CD14-positive monocyte (primary cell): Measurements from ENCODE around the gene SCARB2. TPM values are rescaled to one million over a fixed set of nuclear protein-coding genes. Genes with fewer than 3 reads are reported as not detected.

Experiments used
- DNase-seq, 3 donors: peaks; one replicate each; pipeline ENCODE4 v3.0.0-alpha.2; 2011 to 2022
- H2AFZ ChIP-seq: 2 replicates; pipeline ENCODE4 v1.6.0; 2012; ENCODE audit warnings: mild to moderate bottlenecking, low read depth, low read length, inconsistent platforms; ENCODE audit not compliant: insufficient read depth, poor library complexity, severe bottlenecking
- H3K27ac ChIP-seq, 2 donors: 1 replicate in 1 of 2; 2 replicates in 1 of 2; pipeline ENCODE4 v1.5.1; 2012 to 2013; ENCODE audit warnings: low read length in 2 of 2, control low read depth in 1 of 2, inconsistent platforms in 1 of 2, low read depth in 1 of 2, mild to moderate bottlenecking in 1 of 2
- H3K27me3 ChIP-seq, 2 donors: one replicate each; pipeline versions ENCODE4 v1.6.0 to v1.6.1; 2011 to 2013; ENCODE audit warnings: low read length in 2 of 2; ENCODE audit not compliant: control insufficient read depth in 2 of 2, insufficient read depth in 2 of 2
- H3K36me3 ChIP-seq, 2 donors: replicated peaks in 1 of 2; 1 replicate in 1 of 2; 2 replicates in 1 of 2; pipeline versions ENCODE4 v1.5.1 to v1.6.1; 2012 to 2013; ENCODE audit warnings: low read length in 2 of 2, control low read depth in 1 of 2, inconsistent platforms in 1 of 2, mild to moderate bottlenecking in 1 of 2; ENCODE audit not compliant: insufficient read depth in 2 of 2, control insufficient read depth in 1 of 2
- H3K4me1 ChIP-seq, 2 donors: 1 replicate in 1 of 2; 2 replicates in 1 of 2; pipeline versions ENCODE4 v1.5.1 to v1.6.1; 2012 to 2013; ENCODE audit warnings: low read length in 2 of 2, control low read depth in 1 of 2, inconsistent platforms in 1 of 2, mild to moderate bottlenecking in 1 of 2, moderate library complexity in 1 of 2; ENCODE audit not compliant: insufficient read depth in 2 of 2, control insufficient read depth in 1 of 2
- H3K4me2 ChIP-seq: replicated peaks from 2 replicates; pipeline ENCODE3; 2012; ENCODE audit warnings: low read length, moderate library complexity, mild to moderate bottlenecking; ENCODE audit not compliant: poor library complexity, severe bottlenecking; ENCODE audit errors: extremely low read depth
- H3K4me3 ChIP-seq, 3 experiments: fragments of 200-600 bp in 1 of 3; sonication (generic) in 1 of 3; replicated peaks in 1 of 3; 1 replicate in 2 of 3; 2 replicates in 1 of 3; pipeline ENCODE4 v1.5.1; 2011 to 2013; ENCODE audit warnings: low read length in 3 of 3, mild to moderate bottlenecking in 3 of 3, control low read depth in 2 of 3, low read depth in 2 of 3, inconsistent platforms in 1 of 3, moderate library complexity in 1 of 3
- H3K79me2 ChIP-seq: 2 replicates; pipeline ENCODE4 v1.6.0; 2012; ENCODE audit warnings: mild to moderate bottlenecking, control low read depth, inconsistent platforms, low read length, moderate library complexity; ENCODE audit not compliant: insufficient read depth
- H3K9ac ChIP-seq: 2 replicates; pipeline ENCODE4 v1.6.0; 2017; ENCODE audit warnings: low read length, mild to moderate bottlenecking; ENCODE audit not compliant: insufficient read depth, poor library complexity, severe bottlenecking
- H3K9me3 ChIP-seq, 2 donors: replicated peaks in 1 of 2; 1 replicate in 1 of 2; 2 replicates in 1 of 2; pipeline versions ENCODE4 v1.5.1 to v1.6.1; 2012 to 2013; ENCODE audit warnings: low read length in 2 of 2, control low read depth in 1 of 2; ENCODE audit not compliant: control insufficient read depth in 1 of 2, insufficient read depth in 1 of 2
- H4K20me1 ChIP-seq: 2 replicates; pipeline ENCODE4 v1.6.0; 2012; ENCODE audit warnings: mild to moderate bottlenecking, low read length, control low read depth, moderate library complexity; ENCODE audit not compliant: insufficient read depth
- H3K27ac Mint-ChIP-seq, 7 donors: one replicate each; pipeline ENCODE4 v1.8.0; 2020; ENCODE audit warnings: mild to moderate bottlenecking in 7 of 7, mixed read lengths in 7 of 7, moderate library complexity in 6 of 7, inconsistent platforms in 2 of 7
- H3K27me3 Mint-ChIP-seq, 3 donors: one replicate each; pipeline ENCODE4 v1.8.0; 2021 to 2022; ENCODE audit warnings: low read depth in 3 of 3, mild to moderate bottlenecking in 3 of 3, mixed read lengths in 3 of 3, moderate library complexity in 3 of 3, inconsistent platforms in 1 of 3
- H3K36me3 Mint-ChIP-seq, 2 donors: one replicate each; pipeline ENCODE4 v1.8.0; 2020; ENCODE audit warnings: mixed read lengths in 2 of 2, inconsistent platforms in 1 of 2, mild to moderate bottlenecking in 1 of 2
- H3K4me1 Mint-ChIP-seq: one replicate; pipeline ENCODE4 v1.8.0; 2020; ENCODE audit warnings: mild to moderate bottlenecking, mixed read lengths
- H3K4me3 Mint-ChIP-seq, 2 donors: one replicate each; pipeline ENCODE4 v1.8.0; 2020; ENCODE audit warnings: mild to moderate bottlenecking in 2 of 2, mixed read lengths in 2 of 2, moderate library complexity in 1 of 2
- H3K9me3 Mint-ChIP-seq, 7 donors: one replicate each; pipeline ENCODE4 v1.8.0; 2020 to 2022; ENCODE audit warnings: mixed read lengths in 7 of 7, mild to moderate bottlenecking in 6 of 7, moderate library complexity in 6 of 7, inconsistent platforms in 2 of 7
- WGBS: methylation state at CpG from one replicate; pipeline ENCODE4 v1.1.5; 2013; ENCODE audit warnings: missing lambda C conversion rate; ENCODE audit not compliant: insufficient coverage; 5-methylcytosine and 5-hydroxymethylcytosine counted together
- intact Hi-C, 2 donors: fragments of 100-400 bp; cut with micrococcal nuclease; formaldehyde crosslinking; loops; one replicate each; pipeline versions ENCODE4 v1.15.0 to v1.15.1; 2023
- polyA plus RNA-seq, 3 donors: library from polyadenylated mRNA; depleted of rRNA in 1 of 3; unstranded in 2 of 3; stranded (reverse) in 1 of 3; fragments of 300-500 nt in 2 of 3; fragments of >200 nt in 1 of 3; fragmentation: Illumina TruSeq in 2 of 3; gene quantifications; 1 replicate in 2 of 3; 2 replicates in 1 of 3; pipeline ENCODE4 v1.2.3, GENCODE V29; 2012 to 2021
- TF ChIP-seq, protein P1 (sequence below): fragments of 200-600 bp; IDR thresholded peaks from one replicate; pipeline ENCODE4 v1.8.0; 2022; ENCODE audit warnings: antibody characterized with exemption, mild to moderate bottlenecking

SCARB2 gene
- polyA plus RNA-seq, 3 donors = 36.8 to 73.0 (median 53.5) TPM

DNA sequence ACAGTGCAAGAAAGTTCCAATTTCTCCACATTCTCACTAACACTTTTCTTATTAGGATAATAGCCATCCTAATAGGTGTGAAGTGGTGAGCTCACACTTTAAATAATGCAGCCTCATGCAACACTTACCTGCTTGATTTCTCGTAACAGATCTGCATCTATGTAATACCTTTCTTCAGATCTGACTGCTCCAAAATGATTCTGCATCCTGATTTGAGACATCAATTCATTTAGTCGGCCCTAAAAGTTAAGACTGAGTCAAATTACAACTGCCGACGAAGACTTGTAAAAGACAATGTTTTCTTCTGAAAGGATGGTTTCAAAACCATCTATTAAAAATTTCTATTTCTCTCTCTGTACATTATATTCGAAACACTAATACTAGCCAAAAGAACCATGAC is 96.1 kb downstream of the SCARB2 start:
- Mint-ChIP-seq H3K4me3 (no peak overlapping the region), H3K4me1 (no peaks in the 10 kb centered on the region), H3K36me3 (peaks cover 61 to 83% of the 10 kb centered on the region in 2 donors), H3K27ac (no peak overlapping the region), H3K9me3 (no peaks in the 10 kb centered on the region), H3K27me3 (no peaks in the 10 kb centered on the region)
- Histone ChIP-seq H3K27ac (no peak overlapping the region), H3K4me1 (no peaks in the 10 kb centered on the region), H3K9ac (no peak overlapping the region), H4K20me1 (no peaks in the 10 kb centered on the region), H3K4me3 (no peak overlapping the region), H3K27me3 (no peaks in the 10 kb centered on the region), H3K36me3 (peaks cover 85 to 94% of the 10 kb centered on the region in 2 donors), H2AFZ (no peak overlapping the region), H3K4me2 (no peak overlapping the region), H3K9me3 (no peaks in the 10 kb centered on the region), H3K79me2 (no peaks in the 10 kb centered on the region)
- 100% methylated on average over 1 of the region's 5 CpGs for WGBS
- DNase-seq = no peak
- TF ChIP-seq, protein P1, sequence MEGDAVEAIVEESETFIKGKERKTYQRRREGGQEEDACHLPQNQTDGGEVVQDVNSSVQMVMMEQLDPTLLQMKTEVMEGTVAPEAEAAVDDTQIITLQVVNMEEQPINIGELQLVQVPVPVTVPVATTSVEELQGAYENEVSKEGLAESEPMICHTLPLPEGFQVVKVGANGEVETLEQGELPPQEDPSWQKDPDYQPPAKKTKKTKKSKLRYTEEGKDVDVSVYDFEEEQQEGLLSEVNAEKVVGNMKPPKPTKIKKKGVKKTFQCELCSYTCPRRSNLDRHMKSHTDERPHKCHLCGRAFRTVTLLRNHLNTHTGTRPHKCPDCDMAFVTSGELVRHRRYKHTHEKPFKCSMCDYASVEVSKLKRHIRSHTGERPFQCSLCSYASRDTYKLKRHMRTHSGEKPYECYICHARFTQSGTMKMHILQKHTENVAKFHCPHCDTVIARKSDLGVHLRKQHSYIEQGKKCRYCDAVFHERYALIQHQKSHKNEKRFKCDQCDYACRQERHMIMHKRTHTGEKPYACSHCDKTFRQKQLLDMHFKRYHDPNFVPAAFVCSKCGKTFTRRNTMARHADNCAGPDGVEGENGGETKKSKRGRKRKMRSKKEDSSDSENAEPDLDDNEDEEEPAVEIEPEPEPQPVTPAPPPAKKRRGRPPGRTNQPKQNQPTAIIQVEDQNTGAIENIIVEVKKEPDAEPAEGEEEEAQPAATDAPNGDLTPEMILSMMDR = no peak
- intact Hi-C loops = no loop called here

DNA sequence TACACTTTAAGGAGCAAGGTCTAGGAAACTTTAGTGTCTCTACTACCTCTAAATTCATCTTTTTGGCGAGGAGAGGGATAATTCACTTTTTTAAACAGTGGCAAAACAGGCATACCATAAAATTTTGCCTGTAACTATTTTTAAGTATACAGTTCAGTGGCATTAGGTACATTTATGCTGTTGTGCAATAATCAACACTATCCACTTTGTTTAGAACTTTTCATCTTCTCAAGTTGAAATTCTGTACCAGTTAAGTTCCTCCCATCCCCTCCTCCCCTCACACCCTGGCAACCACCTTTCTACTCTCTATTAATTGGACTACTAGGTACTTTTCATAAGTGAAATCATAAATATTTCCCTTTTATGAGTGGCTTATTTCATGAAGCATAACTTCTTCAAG is 96.8 kb downstream of the SCARB2 start:
- Histone ChIP-seq H2AFZ (no peak overlapping the region), H3K4me2 (no peak overlapping the region), H3K9ac (no peak overlapping the region), H3K9me3 (no peaks in the 10 kb centered on the region), H3K4me1 (no peaks in the 10 kb centered on the region), H3K4me3 (no peak overlapping the region), H3K79me2 (no peaks in the 10 kb centered on the region), H3K36me3 (peaks cover 78 to 93% of the 10 kb centered on the region in 2 donors), H4K20me1 (no peaks in the 10 kb centered on the region), H3K27me3 (no peaks in the 10 kb centered on the region), H3K27ac (no peak overlapping the region)
- Mint-ChIP-seq H3K4me1 (no peaks in the 10 kb centered on the region), H3K27ac (no peak overlapping the region), H3K9me3 (no peaks in the 10 kb centered on the region), H3K27me3 (no peaks in the 10 kb centered on the region), H3K4me3 (no peak overlapping the region), H3K36me3 (peaks cover 57 to 80% of the 10 kb centered on the region in 2 donors)
- intact Hi-C loops = no loop called here
- no peak for DNase-seq
- WGBS = no CpG with 5 or more reads among the region's 1 CpG
- TF ChIP-seq, protein P1 = no peak

Other genes with a start within 250 kb of the SCARB2 start
- 10 to 100 TPM in 2 of 3 donors, 1 to 10 TPM in 1; 8.9 to 38.1 (median 20.7) TPM for gene SDAD1, start 222.9 kb downstream of the SCARB2 start, polyA plus RNA-seq
- under 1 TPM; 0.46 to 0.95 (median 0.55) TPM for gene CXCL9, start 206.3 kb downstream of the SCARB2 start, polyA plus RNA-seq
- gene CXCL10, start 190.3 kb downstream of the SCARB2 start, polyA plus RNA-seq = 10 to 100 TPM in 2 of 3 donors, 1 to 10 TPM in 1; 5.5 to 16.5 (median 16.3) TPM
- under 1 TPM; 0.15 to 0.36 (median 0.25) TPM for gene CXCL11, start 177.8 kb downstream of the SCARB2 start, polyA plus RNA-seq
- not detected for gene ART3, start 139.1 kb downstream of the SCARB2 start, polyA plus RNA-seq
- gene NUP54, start 65.4 kb downstream of the SCARB2 start, polyA plus RNA-seq = 10 to 100 TPM; 15.0 to 25.0 (median 16.2) TPM
- under 1 TPM in 1 of 3 donors, not detected in 2; 0.31 TPM for gene FAM47E, start 37.9 kb upstream of the SCARB2 start, polyA plus RNA-seq
- 1 to 10 TPM in 2 of 3 donors, under 1 TPM in 1; 0.53 to 1.5 (median 1.2) TPM for gene STBD1, start 92.9 kb upstream of the SCARB2 start, polyA plus RNA-seq
- not detected for gene CCDC158, start 207.3 kb upstream of the SCARB2 start, polyA plus RNA-seq
- gene SHROOM3, start 221.4 kb upstream of the SCARB2 start, polyA plus RNA-seq = not detected